ENCODE results near the gene GRM1.

GRM1 gene

DNA sequence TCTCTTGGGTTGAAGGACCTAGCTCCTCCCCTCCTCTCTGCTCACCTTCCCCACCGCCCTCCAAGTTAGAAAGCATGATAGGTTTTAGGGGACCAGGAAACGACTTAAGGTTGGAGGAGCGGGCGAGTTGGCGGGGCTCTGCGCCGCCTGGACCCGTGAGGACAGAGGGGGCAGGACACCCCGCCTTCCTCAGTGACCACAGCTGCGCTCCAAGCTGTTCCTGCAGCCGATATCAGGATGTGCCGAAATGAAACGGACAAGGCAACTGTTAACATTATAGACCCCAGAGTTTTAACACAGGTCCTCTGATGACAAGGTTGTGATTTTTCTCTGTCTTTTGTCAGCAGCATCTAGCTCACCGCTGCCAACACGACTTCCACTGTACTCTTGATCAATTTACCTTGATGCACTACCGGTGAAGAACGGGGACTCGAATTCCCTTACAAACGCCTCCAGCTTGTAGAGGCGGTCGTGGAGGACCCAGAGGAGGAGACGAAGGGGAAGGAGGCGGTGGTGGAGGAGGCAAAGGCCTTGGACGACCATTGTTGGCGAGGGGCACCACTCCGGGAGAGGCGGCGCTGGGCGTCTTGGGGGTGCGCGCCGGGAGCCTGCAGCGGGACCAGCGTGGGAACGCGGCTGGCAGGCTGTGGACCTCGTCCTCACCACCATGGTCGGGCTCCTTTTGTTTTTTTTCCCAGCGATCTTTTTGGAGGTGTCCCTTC lies at the start of gene GRM1:
Gene GRM1 (plus strand): TSS at position 212 of the 722 bp plus-strand sequence. CDS start 456 bp downstream, at position 668.
- DNase-seq: no peak

DNA sequence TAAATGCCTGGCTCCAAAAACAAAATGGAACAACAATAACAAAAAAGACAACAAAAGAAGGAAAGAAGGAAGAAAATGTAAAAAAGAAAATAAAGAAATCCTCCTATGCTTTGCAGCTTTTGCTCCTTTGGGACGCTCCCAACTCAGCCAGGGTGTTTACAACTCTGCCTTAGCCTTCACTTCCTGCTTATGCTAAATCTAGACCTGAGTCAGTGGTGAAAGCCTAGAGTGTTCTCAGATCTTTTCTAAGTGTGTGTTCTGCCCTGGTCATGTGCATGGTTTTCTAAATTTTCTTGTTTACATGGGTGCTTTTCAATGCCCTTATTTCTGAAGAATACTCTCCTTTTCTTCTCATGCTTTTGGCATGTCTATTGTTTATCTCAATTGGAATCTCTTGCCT lies 19.5 kb upstream of the GRM1 start:
- no peak for DNase-seq

DNA sequence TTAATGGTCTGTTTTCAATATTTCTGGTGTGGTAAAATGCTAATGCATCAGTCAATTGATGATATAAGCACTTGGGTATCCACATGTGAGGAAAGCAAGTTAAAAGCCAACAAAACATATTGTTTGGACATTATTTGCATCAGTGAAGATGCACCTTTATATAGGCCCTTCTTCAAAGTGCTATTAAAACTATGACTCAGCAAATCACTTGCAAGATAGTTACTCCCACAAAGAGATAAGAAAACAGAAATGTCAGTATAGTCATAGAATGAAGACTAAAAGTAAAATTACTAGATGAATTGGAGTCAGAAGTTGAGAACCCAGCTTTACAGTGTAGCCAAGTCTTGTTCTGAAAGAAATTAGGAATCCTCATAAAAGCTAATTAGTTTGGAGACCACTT lies 14.6 kb upstream of the GRM1 start:
- no peak for DNase-seq

DNA sequence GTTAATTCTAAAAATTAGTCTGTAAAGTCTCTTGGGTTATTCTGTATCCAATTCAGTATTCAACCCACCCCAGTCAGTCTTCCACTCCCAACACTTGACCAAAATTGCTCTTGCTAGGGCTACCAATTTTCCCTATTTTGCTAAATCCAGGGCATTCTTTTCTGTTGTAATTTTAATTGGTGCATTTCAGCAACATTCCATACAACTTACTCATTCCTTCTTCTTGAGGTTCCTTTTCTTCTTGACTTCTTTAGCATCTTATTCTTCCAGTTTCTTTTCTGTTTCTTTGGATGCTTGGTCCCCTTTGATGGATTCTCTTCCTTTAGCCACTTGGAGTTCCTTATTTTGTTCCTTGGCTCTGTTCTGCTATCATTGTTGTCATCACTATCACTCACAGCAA lies 11.2 kb upstream of the GRM1 start:
- no peak for DNase-seq

DNA sequence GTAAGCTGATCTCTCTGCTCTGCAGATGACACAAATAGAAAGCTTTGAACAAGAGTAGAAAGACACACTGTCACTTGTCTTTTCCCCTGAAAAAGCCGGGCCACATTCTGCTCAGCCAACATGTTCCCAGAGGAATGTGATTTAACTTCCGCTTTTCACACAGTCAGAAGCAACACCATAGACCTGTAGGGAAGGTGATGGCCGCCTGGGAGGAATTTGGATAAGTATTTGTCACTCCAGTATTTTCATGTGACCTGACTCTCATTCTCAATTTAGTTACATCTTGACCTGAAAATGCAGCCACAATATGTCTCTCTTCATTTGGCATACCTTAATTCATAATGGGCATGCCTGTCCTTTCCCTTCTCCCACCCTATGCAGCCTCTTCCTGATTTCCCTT lies 2.0 kb upstream of the GRM1 start:
- DNase-seq: no peak

DNA sequence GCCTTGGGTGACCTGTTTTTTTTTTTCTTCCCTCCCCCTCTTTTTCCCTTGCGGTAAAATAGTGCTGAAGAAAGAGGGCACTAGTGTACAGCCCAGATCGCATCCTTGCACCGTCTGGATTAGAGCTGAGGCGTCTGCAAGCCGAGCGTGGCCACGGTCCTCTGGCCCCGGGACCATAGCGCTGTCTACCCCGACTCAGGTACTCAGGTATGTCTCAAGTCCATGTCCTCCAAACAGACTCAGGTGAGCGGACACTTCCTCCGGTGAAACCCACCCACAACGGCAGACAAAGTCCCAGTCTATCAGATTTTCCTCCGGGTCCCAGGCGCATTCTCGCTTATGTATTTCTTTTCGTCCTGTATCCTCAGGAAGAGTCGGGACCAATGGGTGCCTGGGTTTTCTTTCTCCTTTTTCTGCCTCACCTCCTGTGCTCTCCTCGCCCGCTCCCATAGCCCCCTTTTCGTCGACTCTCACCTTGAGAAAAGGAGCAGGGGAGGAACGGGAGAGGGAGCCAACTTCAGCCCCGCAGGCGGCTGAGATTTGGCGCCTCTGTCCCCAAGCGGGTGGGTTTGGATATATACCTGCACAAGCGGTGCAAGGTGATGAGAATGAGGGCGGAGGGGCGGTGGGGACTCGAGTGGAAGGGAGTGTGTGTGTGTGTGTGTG lies 1.1 kb upstream of the GRM1 start:
- DNase-seq: no peak

DNA sequence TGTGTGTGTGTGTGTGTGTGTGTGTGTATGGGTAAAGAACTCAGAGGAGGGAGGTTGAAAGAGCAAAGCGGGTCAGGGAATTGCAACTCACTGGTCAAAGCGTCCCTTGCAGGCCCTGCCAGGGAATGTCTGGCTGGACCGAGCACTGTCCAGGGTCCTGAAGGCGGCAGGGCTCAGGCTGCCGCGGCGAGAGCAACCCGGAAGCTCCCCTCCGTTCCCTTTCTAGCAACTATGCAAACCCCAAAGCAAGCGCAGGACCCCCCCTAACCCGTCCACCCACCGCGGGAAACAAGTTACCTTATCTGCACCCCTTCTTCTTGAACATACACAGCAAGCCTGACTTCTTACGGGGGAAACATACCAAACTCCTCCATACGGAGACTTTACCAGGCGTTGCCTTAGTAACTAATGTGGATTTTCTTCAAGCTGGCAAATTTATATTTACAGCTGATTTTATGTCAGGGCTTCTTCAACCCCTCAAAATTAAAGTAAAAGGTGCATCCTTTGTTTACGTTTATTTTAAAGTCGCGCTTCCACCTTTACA lies 538 bp upstream of the GRM1 start:
- no peak for DNase-seq

DNA sequence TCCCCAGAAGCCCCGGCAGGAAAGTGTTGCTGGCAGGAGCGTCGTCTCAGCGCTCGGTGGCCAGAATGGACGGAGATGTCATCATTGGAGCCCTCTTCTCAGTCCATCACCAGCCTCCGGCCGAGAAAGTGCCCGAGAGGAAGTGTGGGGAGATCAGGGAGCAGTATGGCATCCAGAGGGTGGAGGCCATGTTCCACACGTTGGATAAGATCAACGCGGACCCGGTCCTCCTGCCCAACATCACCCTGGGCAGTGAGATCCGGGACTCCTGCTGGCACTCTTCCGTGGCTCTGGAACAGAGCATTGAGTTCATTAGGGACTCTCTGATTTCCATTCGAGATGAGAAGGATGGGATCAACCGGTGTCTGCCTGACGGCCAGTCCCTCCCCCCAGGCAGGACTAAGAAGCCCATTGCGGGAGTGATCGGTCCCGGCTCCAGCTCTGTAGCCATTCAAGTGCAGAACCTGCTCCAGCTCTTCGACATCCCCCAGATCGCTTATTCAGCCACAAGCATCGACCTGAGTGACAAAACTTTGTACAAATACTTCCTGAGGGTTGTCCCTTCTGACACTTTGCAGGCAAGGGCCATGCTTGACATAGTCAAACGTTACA lies 817 bp downstream of the GRM1 start:
- DNase-seq: no peak

DNA sequence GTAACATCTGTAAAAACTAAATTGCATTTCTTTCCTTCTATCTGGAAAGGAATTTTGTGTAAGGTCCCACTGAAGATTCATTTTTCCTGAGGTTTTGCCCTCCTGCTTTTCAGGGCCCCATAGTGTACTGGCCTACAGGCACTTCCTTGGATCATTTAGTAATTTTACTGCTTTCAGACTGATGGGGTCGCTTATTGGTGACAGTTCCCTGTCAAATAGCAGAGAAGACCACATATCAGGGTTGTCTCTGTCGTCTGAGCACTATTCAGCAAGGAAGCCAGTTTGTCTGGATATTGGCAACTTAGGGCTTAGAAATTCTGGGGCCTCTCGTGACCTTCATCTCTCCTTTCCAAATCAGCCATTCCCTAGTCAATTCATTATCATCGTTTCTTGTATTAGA lies 3.5 kb downstream of the GRM1 start:
- DNase-seq: no peak

DNA sequence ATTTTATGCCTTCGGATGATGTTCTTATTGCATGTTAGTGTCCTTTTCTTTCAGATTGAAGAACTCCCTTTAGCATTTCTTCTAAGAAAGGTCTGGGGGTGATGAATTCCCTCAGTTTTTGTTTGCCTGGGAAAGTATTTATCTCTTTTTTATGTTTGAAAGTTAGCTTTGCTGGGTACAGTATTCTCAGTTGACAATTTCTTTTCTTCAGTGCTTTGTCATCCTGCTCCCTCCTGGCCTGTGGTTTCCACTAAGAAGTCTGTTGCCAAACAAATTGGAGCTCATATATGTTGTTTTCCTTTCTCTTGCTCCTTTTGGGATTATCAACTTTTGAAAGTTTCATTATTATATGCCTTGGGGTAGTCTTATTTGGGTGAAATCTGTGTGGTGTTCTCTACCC lies 11.5 kb downstream of the GRM1 start:
- no peak for DNase-seq

DNA sequence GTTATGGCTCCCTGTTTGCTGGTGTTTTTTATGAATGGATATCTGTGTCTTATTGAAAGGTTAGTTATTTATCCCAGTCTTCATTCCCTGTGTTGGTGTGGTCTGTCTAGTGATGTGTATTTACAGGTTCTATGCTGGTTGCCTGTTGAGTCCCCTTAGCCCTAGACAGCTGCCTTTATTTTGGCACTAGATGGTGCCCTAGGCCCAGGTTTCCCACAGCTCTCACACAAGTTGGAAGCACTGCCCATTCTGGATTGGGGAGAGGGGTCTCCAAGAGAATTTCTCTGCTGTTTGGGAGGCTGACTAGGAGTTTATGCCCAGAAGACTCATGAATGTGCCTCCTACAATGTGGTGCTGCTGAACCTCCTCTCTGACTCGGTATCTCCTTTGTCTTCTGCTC lies 12.4 kb downstream of the GRM1 start:
- DNase-seq: no peak

DNA sequence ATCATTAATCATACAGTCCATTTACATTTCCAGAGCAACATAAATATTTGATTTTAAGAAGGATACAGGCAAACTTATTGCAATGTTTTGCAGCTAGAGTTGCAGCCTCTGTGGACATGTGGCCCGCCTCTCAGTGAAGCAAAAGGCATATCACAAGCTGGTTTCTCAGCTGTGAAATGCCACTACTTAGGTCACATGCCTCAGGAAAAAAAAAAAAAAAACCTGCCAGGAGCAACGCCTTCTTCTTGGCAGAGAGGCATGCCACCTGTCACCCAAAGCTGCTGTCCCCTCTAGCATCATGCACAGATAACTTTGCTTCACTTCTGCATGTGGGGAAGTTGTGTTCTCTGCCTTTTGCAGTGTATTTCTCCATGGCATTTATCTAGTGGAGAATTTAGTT lies 18.5 kb downstream of the GRM1 start:
- DNase-seq: no peak

DNA sequence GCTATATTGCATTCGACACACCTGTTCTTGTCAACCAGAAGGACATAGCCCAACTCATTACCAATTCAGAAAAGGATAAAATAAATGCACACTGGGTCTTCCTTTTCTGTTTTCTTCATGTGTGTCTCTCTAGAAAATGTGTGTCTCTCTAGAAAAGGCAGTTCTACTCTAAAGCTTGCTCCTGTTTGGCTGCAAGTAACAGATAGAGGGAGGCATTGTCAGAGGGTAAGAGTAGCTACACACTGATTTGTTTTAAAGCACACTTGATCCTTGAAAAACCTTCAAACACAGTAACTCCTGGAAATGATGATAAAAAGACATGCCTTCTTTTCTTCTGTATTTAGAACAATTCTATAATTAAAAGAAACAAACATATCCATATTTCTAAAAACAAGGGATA lies 21.3 kb downstream of the GRM1 start:
- DNase-seq: no peak

DNA sequence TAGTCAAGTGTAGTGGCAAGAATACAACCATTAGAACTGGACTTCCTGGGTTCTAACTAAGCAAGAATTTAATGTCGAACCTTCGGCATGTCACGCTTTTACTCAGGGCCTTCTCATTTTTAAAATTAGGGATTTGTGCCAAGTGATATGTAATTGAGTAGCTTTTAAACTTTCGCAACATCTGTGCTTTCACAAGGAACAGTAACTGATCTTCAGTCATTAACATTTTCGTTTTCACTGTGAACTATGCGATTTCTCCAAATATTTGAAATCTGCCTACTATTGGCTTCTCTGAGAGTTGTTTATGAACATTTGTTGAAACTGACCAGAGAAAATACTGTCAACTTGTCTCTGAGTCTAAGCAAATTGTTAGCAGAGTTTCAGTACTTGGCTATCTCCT lies 27.6 kb downstream of the GRM1 start:
- DNase-seq: no peak

DNA sequence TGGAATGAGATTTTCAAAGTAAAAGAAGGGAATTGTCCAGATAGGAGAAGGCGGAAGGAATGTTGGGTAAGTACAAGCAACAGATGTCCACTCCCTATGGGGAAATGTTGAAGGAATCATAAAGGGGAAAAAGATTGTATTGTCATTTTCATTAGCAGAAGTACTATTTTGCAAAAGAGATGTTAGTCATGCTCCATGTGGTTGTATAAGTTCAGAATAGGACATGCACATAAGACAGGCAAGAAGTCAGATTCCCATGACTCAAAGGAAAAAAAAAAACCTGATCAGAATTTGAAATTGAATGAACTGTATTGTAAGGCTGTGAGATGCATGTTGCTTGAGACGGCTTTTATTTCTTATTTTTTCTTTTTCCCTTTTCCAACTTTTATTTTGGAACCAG lies 36.8 kb downstream of the GRM1 start:
- DNase-seq: no peak

DNA sequence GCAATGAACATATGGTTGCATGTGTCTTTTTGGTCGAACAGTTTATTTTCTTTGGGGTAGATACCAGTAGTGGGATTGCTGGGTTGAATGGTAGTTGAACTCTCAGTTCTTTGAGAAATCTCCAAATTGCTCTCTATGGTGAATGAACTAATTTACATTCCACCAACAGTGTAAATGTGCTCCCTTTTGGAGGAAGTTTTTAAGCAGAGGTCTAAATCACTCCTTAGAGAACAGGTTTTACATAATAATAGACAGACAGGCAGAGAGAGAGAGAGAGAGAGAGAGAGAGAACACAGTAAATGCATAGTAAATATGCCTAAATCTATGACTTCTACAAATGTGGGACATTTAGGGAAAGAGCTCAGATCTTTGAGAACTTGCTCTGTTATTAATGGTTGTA lies 37.6 kb downstream of the GRM1 start:
- no peak for DNase-seq

DNA sequence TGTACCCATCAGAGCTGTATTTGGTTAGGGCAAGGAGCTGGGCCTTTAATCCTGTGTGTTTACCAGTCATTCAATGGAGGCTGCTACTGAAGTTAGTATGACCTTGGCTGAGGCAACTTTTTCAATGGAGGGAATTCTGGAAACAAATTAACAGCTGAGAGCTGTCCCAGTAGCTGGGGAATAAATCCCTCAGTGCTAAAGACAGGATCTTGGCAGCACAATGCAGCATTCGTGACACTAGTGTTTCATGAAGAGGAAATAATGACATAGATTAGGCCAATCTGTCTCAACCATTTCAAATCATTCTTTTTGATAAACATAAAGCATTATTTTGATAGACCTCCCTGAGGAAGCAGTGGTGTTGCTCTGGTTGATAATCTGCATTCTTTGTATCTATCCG lies 42.9 kb downstream of the GRM1 start:
- no peak for DNase-seq

DNA sequence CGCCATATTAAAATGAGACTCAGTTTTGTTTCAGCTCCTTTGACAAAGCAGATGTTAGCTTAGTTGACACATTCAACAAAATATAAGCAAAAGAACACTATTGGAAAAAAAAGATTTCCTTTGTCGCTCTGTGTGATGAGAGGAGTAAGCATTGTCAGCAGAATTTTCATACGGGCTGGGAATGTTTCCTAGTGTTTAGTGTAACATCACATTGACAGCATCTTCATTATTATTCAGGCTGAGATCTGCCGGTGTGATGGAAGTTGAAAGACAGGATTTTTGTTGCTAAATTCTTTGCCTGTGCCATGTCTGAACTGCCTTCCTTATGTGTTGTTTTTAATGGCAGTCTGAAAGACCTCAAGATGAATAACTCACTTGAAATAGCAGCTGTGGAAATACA lies 49.1 kb downstream of the GRM1 start:
- DNase-seq: no peak

DNA sequence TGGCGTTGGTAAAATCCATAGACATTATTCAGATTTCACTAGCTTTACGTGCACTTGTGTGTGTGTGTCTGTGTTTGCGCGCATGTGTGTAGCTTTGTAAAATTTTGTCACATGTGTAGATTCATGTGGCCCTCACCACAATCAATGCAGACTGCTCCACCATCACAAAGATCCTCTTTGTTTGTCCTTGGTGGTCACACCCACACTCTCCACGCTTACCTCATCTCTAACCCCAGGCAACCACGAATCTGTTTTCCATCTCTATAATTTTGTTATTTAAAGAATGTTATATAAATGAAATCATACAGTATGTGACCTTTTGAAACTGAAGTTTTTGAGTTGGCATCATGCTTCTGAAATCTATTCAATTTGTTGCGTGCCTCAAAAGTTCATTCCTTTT lies 58.5 kb downstream of the GRM1 start:
- DNase-seq: no peak

DNA sequence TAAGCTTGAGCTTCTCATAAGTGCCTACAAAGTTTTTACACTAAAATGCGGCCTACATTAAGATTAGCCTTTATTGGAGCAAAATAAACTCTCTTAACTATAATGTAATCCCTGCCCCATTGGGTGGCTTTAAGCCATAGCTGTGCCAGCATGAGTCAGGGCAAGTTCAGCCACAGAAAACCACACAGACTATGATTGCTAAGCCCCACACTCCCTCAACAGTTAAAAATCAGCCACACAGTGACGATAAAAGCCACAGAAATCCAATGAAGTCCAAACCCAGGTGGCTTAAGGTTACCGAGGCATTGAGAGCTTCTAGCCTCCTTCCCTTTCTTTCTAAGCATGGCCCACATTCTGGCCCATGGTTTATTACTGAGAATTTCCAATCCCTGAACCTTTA lies 61.6 kb downstream of the GRM1 start:
- DNase-seq: no peak

DNA sequence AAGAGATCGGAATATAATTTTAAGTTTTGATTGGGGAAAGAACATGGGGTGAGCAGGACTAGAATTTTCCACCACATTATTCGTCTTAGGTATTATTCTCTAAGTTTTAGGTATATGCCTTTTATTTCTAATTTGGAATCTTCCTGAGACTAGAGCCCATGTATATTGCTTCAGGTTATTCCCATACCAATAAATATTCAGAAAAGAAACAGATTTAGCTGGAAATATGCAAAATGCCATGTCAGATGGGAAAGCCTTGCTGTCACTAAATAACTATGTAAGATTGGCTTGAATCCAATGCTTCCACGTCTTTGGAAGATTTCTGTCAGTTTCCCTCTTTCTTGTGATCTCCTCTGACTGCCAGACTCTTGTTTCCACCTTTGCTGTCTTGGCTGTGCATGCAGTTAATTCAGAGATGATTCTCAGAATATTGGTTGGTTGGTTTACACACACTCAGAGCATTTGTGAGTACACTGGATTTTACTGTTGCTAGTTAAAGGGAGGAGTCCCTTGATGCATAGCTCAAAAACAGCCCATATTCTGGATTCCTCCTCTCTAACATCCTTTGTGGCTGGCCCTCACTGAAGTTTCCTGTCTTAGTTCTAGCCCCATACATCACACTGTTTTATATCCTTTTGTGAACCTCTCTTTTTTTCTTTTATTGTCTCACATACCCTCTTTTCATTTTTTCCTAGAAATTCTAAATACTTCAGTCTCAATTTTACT lies 64.3 kb downstream of the GRM1 start:
- no peak for DNase-seq

DNA sequence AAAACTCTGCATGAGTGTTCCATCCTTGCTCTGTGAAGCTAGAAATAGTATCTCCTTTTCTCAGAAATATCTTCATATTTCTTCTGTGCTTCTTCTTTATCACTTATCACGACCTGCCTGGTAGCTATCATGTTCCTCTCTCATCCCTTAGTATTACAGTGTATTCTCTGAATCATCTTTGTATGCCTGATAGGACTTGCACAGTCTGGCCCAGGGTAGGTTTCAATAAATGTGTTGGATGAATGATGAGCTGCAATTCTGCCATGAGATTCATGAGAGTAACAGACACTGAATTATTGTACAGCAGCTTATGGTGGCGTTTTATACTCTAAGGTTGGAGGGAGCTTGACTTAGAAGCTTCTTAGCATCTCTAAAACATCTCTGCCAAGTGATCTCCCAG lies 66.6 kb downstream of the GRM1 start:
- DNase-seq: no peak

DNA sequence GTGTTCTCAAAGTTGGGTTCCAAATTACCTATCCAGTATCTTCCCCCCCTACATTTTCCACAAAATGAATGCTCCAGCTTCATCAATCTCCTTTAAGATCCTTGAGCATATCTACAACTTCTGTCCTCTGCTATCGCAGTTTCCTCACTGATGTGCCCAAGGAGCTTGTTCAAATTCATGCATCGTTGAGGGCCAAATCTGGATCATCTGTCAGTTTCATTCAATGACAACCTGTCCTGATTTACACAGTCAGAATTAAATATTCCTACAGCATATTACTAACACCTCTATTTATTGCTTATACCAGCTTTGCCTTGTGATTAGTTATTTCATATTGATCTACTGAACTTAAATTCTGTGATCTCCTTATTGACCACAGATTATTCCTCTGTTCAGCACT lies 68.7 kb downstream of the GRM1 start:
- DNase-seq: no peak

DNA sequence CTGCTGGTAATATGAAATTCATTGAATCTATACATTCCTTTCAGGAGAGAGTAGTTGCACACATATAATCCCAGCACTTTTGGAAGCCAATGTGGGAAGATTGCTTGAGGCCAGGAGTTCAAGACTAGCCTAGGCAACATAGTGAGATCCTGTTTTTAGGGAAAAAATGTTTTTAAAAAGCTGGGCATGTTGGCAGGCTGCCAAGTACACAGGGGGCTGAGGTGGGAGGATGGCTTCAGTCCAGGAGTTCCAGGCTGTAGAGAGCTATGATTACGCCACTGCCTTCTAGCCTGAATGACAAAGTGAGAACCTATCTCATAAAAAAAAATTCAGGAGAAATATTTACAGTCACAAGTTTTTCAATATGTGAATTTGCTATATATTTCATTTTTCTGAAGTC lies 71.9 kb downstream of the GRM1 start:
- DNase-seq: no peak
